GM21786 (cell line): ENCODE data around the gene MEIG1.
"Not testable (repeated sequence)": the region's sequence is repeated elsewhere in the genome, so short reads cannot be mapped to it uniquely, and the experiment has no call there.

Experiments
- ATAC-seq: cut with Tn5 transposase; IDR thresholded peaks from one replicate; pipeline ENCODE4 v1.9.1; 2021; ENCODE audit not compliant: unreplicated experiment

Gene MEIG1

DNA sequence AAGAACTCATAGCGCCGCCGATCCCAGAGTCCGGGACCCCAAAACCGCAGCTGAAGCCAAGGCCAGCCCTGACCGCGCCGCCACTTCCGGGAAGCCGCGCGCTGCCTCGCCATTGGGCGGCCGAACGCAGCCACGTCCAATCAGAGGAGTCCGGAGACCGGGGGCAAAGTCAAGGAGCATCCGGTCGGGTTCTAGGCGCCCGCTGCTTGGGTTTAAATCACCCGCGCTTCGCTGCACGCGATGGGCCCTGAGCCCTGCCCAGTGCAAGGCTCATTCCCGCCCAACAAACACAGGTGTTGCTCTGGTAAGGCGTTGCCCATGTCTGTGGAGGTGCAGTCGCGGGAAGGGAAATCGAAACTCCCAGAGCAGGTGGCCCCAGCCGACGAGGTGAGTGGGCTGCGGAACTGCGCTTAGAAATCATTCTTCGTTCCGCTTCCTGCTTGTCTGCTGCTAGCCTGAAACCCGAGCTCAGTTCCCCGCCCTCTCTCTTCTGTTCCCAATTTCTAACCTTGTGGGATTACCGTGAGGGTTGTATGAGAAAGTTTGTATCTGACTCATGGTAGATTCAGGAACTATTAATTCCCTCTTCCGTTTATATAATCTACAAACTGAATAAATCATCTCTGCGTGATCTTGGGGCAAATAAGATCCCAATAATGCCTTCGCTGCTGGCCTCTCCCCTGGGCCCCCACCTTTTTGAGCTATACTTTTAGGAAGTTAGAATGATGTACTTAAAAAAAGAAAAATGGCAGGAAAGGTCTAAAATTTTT is 5.0 kb upstream of the MEIG1 start, which contains the start of gene DCLRE1C:
Gene DCLRE1C, minus strand, starts transcription at position 96 of the 770 bp plus-strand sequence. Its CDS starts 86 bp downstream, at position 10.
- ATAC-seq = peak; percentile 68

DNA sequence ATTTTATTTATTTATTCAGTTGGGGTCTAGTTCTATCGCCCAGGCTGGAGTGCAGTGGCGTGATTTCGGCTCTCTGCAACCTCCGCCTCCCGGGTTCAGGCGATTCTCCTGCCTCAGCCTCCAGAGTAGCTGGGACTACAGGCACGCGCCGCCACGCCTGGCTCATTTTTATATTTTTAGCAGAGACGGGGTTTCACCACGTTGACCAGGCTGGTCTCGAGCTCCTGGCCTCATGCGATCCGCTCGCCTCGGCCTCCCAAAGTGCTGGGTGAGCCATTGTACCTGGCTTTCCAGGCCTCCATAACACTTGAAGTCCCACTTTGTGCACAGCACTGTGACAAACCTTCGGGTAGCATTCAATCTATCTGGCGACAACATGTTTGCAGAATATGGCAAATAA is 4.3 kb upstream of the MEIG1 start:
- no peak for ATAC-seq

DNA sequence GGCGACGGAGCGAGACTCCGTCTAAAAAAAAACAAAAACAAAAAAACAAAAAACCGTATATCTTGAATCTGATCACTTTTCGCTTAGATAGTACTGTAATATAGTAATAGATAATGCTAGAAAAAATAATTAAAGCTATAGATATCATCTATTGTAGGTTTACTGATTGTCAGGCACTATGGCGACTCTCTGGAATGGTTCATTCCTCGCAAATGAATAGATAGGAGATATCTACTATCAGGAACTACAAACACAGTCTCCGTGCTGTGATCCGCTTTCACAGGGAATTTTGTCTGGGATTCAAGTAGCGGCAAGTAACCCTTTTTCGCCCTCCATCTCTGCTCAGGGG is 342 bp upstream of the MEIG1 start:
- no peak for ATAC-seq

DNA sequence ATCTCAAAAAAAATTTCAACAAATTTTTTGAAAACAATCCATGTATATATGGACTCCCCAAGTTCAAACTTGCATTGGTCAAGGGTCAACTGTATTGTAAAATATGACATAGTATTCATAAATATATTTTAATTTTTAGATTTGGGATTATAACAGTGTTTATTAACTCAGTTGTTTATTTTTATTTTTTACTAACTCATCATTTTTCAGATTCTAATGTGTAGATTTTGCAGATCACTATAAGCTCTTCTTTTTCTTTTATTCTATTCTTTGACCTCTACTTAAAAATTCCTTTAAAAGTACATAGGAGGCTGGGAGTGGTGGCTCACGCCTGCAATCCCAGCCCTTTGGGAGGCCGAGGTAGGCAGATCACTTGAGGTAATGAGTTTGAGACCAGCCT is 8.7 kb downstream of the MEIG1 start:
- no peak for ATAC-seq

DNA sequence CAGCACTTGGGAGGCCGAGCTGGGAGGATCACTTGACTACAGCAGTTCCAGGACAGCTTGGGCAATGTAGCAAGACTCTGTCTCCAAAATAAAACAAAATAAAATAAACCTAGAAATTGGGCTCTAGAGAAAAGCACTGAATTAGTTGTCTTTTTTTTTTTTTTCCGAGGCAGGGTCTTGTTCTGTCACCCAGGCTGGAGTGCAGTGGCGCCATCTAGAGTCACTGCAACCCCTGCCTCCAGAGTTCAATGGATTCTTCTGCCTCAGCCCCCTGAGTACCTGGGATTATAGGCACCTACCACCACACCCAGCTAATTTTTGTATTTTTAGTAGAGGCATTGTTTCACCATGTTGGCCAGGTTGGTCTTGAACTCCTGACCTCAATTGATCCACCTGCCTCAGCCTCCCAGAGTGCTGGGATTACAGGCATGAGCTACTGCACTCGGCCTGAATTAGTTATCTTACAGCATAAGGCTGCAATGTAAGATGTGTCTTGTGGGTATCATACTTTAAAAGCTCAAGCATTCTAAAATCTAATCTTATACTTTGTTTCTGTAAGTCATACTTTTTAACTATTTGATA is 12.8 kb downstream of the MEIG1 start:
- no peak for ATAC-seq

DNA sequence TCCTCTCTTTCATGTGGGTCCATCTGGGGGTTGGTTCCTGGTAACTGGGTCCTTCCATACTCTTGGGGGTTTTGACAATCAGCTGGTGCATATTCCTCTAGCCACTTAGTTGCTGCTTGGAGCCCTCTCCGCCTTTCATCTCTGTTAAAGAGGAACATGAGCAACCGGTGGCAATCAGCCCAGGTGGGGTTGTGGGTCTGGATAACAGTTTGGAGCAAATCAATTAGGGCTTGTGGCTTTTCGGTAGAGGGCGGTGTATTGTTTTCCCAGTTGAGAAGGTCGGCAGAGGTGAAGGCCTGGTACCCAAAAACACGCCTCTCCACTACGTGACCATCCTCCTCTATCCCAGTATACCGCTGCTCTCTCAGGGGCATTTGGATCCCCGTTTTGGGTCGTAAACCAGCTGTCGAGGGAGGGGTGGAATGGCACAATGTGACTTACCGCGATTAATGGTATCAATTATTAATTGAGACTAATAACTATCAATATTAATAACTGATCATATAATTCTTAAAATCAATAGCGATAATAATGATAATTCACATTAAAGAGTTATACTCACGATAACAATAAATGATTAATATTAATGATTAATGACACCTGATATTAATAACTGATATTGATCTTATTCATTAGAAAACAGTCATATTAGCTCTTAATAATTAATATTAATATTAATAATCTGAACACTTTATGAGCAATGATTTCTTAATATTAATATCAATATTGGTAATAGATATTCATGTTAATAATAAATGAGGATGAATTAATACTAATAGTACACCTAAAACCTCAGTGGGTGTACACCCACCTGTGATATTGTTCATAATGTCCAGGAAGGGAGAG is 15.2 kb downstream of the MEIG1 start:
- ATAC-seq = not testable (repeated sequence)

DNA sequence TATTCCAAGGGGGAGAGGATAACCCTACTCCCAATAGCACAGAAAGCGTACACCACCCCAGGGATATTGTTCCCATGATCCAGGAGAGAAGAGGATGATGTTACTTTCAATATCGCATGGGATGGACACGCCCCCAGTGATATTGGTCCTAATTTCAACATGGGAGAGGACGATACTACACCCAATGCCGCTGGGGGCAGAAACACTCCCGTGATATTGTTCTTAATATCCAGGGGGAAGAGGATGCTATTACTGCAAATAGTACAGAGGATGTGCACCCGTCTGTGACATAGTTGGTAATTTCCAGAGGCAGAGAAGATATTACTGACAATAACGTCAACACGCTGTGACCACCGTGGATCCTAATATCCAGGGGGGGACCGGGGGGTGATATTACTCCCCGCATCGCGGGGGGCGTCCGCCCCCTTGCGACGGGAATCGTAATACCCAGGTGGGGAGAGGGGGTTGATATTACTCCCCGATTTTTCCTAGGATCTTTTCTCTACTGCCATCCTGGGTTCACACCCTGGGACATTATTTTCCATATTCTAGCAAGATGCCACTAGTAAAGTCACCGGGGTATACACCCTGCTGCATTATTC is 16.6 kb downstream of the MEIG1 start:
- no peak for ATAC-seq

DNA sequence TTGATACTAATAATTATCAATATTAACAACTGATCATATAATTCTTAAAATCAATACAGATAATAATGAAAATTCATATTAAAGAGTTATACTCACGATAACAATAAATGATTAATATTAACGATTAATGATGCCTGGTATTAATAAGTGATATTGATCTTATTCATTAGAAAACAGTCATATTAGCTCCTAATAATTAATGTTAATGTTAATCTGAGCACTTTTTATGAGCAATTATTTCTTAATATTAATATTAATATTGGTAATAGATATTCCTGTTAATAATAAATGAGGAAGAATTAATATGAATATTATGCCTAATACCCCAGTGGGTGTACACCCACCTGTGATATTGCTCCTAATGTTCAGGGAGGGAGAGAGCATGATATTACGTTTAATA is 23.6 kb downstream of the MEIG1 start:
- ATAC-seq = no peak

DNA sequence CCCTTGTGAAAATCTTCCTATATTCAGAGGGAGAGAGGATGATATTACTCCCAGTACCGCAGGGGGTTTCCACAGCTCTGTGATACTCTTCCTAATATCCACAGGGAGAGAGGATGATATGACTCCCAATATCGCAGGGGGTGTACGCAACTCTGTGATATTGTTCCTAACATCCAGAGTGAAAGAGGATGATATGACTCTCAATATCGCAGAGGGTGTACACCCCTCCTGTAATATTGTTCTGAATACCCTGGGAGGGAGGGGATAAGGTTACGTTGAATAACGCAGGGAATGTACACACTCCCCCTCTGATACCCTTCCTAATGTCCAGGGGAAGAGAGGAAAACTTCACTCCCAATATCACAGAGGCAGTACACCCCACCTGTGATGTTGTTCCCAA is 30.4 kb downstream of the MEIG1 start:
- not testable (repeated sequence) for ATAC-seq

DNA sequence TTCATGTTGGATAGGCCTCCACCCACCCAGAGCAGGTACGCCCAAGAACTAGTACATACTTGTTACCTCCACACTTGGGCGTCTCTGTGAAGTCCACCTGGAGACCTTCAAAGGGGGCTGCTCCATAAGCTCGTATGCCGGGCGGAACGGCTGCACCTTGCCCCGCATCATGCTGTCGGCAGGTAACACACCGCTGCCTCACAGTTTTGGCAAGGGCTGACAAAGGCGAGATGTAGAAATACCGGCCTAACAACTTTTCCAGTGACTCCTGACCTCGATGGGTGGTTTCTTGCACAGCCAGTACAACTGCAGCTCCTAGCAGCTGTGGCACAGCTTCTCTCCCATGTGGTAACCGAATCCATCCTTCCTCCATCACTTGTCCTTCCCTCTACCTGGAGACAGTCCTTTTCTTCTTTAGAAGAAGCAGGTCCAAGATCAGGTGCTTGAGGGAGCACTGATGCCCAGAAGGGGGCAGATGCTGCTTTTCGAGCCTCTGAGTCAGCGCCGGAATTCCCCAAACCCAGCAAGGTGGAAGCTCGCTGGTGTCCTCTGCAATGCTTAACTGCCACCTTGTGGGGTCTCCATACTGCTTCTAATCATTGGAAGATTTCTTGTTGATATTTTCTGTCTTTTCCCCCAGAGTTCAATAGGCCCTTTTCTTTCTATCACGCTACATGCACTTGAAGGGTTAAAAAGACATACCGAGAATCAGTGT is 32.0 kb downstream of the MEIG1 start:
- not testable (repeated sequence) for ATAC-seq

DNA sequence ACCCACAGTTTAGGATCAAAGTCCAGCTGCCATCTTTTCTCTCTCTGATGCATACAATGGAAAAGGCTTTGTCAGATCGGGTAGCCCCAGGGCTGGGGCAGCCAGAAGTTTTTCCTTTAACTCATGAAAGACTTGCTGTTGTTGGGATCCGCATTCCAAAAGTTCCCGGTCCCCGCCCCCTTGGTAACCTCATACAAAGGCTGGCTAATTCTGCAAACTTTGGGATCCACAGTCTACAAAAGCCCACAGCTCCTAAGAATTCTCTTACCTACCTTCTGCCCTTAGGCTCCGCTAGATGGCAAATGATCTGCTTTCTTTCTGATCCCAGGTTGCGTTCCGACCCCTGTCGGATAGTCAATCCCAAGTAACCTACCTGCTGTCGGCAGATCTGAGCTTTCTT is 33.1 kb downstream of the MEIG1 start:
- not testable (repeated sequence) for ATAC-seq

DNA sequence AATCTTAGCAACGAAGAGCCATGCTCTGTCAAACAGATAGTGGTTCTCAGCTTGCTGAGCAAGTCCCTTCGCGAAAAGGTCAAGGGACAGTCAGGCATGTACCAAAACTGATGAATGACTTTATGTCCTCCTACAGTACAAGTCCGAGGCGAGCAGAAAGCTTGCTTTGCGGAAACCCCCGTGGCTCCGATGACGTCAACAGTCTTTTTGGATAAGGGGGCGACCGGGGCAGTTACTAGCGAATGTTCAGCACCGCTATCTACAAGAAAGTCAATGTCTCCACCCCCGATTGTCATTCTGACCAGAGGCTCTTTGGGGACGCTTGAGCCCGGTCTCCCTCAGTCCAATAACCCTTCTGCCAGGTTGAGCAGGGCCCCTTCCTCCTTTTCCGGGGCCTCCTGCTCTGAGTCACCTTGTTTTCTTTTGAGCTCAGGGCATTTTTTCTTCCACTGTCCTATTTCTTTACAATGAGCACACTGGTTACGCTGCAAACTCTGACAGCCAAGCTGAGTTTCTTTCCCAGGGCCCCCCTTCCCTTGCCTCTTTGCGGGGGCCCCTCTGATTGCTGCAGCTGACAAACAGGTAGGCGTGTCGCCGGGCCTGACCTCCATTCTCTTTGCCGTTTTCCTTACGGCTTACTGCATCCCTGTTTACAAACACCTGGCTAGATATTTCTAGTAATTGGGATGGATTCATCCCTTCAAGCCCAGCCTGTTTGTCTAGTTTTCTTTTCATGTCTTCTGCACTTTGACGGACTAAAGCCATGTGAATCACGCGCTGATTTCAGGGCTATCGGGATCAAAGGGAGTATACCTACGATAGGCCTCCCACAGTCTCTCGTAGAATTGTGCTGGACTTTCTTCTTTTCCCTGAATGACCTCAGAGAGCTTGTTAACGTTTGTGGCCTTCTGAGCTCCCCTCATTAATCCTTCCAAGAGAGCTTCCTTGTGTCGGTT is 34.6 kb downstream of the MEIG1 start:
- ATAC-seq = not testable (repeated sequence)

DNA sequence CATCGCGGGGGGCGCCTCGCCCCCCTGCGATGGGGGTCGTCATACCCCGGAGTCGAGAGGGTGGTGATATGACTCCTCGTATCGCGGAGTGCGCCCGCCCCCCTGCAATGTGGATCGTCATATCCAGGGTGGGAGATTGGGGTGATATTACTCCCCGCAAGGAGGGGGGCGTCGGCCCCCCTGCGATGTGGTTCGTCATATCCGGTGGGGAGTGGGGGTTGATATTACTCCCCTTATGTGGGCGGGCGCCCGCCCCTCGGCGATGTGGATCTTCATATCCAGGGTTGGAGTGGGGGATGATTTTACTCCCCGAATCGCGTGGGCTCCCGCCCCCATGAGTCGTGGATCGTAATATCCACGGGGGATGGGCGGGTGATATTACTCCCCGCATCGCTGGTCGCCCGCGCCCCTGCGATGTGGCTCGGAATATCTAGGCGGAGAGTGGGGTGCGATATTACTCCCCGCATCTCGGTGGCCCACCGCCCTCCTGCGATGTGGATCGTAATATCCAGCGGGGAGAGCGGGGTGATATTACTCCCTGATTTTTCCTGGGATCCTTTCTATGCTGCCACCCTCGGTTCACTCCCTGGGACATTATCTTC is 36.9 kb downstream of the MEIG1 start:
- ATAC-seq = no peak

DNA sequence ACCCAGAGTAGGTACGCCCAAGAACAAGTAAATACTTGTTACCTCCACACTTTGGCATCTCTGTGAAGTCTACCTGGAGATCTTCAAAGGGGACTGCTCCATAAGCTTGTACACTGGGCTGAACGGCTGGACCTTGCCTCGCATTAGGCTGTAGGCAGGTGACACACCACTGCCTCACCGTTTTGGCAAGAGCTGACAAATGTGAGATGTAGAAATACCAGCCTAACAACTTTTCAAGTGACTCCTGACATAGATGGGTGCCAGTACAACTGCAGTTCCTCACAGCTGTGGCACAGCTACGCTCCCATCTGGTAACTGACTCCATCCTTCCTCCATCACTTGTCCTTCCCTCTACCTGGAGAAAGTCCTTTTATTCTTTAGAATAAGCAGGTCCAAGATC is 54.3 kb downstream of the MEIG1 start:
- not testable (repeated sequence) for ATAC-seq

DNA sequence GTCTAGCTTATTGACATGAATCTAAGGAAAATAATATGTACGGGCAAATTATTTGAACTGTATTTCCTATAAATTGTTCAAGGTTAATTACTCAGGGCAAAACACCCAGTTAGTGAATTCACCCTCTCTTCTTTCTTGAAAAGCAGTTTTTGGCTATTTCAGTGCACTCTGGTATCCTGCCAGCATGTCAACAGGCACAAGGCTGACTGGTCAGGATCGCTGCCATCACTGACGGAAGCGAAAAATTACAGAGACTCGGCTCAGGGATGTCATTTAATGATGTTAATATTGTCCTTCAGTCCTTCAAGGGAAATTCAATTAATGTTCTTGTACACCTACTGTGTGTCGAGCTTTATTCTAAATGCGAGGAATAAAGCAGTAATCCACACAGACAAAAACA is 56.3 kb downstream of the MEIG1 start:
- no peak for ATAC-seq

DNA sequence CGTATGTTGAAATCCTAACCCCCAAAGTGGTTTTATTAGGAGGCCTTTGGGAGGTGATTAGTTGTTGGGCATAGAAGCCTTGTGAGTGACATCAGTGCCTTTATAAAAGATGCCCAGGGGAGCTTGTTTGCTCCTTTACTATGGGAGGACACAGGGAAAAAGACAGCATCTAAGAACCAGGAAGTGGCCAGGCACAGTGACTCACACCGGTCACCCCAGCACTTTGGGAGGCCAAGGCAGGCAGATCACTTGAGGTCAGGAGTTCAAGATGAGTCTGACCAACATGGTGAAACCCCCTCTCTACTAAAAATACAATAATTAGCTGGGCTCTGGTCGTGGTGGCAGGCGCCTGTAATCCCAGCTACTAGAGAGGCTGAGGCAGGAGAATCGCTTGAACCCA is 61.8 kb downstream of the MEIG1 start:
- not testable (repeated sequence) for ATAC-seq
